GM18517 (cell line): Measurements from ENCODE around the gene MYPN.
"Not testable (repeated sequence)": the region's sequence is repeated elsewhere in the genome, so short reads cannot be mapped to it uniquely, and the experiment has no call there.

ENCODE experiments used
- ATAC-seq: cut with Tn5 transposase; IDR thresholded peaks from one replicate; pipeline ENCODE4 v1.9.1; 2021; ENCODE audit warnings: mild to moderate bottlenecking, moderate library complexity; ENCODE audit not compliant: unreplicated experiment

The MYPN gene

GRCh38 chr10:68165643-68166042 is 56.4 kb downstream of the MYPN start:
- no peak for ATAC-seq

DNA sequence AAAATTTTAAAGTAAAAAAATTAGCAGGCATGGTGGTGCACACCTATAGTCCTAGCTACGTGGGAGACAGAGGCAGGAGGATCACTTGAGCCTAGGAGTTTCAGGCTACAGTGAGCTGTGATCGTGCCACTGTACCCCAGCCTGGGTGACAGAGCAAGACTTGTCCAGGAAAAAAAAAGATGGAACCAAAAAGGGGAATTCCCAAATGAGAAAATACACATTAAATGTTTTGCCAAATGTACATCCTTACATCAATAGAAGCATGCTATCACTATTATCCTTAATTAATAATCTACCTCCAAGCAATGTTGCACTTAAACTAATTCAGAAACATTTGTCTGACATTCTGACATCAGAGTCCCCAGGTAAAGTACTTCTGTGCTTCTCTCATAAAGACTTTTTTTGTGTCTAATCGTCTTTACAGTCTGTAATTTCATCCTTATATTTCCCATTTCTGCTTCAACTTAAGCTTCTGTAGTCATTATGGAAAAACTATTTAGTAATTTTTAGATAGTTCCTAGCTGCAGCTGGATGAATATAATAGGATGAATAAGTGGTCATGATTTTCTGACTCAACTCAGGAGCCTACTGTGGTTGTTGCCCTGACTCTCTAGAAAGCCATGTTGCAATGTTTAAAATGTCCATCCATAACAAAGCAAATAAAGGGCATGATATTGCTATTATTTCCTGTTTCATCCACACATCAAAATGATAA is 57.7 kb downstream of the MYPN start:
- no peak for ATAC-seq

GRCh38 chr10:68167586-68168189 is 58.4 kb downstream of the MYPN start:
- ATAC-seq, result no peak

DNA sequence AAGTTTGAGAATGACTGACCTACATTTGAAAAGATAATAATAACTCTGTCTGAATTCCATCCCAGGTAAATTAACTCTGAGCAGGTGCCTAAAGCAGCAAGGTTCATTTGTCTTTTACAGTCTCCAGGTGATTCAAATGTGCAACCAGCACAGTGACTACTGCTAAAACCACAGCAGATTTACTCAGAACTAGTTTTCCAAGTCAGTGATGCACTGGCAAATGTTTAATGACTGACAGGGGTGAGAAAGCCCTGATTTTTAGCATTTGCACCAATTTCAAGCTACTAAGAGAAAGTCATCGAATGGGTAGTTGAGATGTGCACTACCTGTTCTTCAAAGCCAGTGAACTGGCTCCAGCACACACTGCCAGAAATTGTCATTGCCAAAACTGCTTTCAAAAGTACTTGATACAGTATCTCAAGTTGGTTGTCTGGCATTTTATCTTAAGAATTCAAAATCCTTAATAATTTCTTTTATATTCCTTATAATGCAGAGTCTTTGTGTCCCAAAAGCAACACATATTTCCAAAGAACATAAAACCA is 62.3 kb downstream of the MYPN start:
- ATAC-seq, result no peak

GRCh38 chr10:68172324-68172723 is 63.0 kb downstream of the MYPN start:
- ATAC-seq, result no peak

DNA sequence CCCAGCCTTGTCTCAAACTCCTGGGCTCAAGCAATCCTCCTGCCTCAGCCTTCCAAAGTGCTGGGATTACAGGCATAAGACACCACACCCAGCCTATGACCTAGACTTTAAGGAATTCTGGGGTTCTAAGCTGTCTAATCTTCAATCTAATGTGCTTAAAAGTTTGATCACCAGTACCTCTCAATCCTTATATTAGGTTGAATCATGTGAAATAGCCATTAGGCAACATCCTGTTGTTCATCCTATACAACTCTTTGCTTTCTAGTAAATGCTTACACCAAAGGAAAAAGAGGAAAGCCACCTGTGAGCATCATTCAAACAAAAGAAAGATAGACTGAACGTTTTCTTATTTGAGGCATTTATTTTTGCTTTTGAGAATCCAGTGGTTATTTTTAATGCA is 66.7 kb downstream of the MYPN start:
- no peak for ATAC-seq

DNA sequence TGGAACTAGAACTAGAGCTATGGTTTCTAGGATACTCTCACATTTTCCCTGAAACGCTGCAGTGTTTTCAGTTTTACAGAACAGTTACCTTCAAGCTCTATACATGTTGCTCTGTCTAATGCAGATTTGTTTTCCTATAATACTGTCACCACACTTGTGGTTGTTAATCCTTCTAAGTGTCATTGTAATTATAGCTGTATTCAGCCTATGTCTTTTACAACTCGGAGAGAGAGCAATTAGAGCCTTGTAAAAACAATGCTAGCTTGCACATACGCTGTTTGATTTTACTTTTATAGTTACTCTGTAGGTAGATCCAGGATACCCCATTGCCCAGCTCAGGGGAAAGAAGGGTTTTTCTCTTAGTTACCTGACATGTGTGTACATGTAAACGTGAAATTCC is 67.5 kb downstream of the MYPN start:
- ATAC-seq, result no peak

- ATAC-seq, result no peak
Observed at GRCh38 chr10:68178592-68178991, 69.3 kb downstream of the MYPN start.

DNA sequence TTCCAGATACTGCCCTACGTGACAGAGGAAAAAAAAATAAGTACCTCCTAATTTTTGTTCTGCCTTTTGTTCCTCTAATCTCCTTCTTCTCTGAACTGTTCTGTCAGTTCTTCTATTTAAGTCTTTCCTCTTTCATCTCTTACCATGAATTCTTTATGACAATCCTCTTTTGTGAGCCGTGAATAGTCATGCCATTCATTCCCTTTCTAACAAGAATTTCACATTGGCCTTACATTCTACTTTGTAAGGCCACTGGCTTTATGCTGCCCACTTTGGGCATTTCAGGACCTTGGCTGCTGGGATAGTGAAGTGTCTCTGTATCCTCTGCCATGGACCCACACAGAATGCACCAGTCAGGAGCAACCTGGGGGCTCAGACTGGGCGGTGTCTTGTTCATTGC is 69.7 kb downstream of the MYPN start:
- no peak for ATAC-seq

DNA sequence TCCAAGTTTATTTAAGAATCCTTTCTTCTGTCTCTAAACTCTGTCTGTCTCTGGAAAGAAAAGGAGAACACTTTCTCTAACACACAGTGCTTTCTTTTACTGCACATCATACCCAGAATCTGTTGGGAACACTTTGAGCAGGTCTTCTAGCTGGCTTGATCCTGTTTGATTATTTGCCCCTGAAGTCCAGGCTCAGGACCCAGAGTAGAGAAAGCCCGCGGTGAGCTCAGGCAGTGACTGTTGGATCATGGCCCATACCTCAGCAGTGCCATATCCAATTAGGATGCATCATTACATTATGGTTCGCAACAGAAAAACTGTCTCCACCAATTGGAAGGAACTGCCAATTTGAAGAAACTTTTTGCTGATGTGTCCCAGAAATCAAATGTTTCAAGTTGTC is 71.2 kb downstream of the MYPN start:
- no peak for ATAC-seq

- no peak for ATAC-seq
Observed at GRCh38 chr10:68184546-68184945, 75.3 kb downstream of the MYPN start.

DNA sequence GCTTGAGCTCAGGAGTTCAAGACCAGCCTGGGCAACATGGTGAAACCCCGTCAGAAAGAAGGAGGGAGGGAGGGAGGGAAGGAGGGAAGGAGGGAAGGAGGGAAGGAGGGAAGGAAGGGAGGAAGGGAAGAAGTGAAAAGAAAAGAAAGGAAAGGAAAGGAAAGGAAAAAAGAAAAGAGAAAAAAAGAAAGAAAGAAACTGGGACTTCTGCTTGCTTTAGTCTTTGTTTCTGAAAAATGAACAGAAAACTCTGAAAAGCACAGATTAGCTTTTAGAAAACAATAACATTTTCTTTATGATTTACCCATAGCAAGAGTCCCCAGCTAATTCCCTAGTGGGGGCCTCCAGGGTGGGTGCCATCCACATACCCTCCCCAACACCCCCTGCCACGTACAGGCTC is 75.8 kb downstream of the MYPN start:
- no peak for ATAC-seq

DNA sequence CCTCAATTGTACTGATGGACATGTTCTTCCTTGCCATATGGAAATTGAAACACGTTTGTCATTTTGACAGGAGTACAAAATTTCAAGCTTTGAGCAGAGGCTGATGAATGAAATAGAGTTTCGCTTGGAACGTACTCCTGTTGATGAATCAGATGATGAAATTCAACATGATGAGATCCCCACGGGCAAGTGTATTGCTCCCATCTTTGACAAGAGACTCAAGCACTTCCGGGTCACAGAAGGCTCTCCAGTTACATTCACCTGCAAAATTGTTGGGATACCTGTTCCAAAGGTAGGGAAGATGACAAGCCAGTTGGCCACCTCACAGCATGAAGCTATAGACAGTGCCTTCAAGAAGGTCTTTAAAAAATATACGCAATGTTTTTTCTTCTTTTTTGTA is 79.5 kb downstream of the MYPN start:
- no peak for ATAC-seq

- no peak for ATAC-seq
Observed at GRCh38 chr10:68192113-68192512, 82.8 kb downstream of the MYPN start.

GRCh38 chr10:68194290-68194689 is 85.0 kb downstream of the MYPN start:
- no peak for ATAC-seq

DNA sequence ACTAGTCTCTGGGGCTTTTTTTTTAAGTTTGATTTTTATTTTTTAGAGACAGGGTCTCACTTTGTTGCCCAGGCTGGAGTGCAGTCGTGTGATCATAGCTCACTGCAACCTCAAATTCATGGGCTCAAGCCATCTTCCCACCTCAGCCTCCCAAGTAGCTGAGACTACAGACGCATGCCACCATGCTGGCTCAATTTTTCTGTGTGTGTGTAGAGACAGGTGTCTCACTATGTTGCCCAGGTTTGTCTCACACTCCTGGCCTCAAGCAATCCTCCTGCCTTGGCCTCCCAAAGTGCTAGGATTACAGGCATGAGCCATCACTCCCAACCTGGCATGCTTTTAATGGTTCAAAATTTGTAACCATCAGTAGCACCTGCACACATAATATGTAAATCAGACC is 86.5 kb downstream of the MYPN start:
- ATAC-seq, result not testable (repeated sequence)

DNA sequence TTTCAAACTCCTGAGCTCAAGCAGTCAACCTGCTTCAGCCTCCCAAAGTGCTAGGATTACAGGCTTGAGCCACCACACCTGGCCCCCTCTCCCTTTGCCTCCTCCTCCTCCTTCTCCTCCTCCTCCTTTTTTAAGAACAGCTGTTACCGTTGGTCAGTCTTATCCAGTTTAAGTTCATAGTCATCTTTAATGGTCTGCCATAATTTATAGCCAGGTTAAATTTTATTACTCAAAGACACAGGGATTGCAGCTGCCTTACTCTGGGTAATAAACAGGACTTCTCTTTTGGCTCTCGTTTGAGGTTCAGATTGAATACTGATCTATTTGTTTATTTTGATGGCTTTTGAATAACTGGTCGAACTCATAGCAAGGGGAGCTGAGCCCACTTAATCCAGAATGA is 87.4 kb downstream of the MYPN start:
- no peak for ATAC-seq

GRCh38 chr10:68202960-68203353 is 93.7 kb downstream of the MYPN start:
- no peak for ATAC-seq

DNA sequence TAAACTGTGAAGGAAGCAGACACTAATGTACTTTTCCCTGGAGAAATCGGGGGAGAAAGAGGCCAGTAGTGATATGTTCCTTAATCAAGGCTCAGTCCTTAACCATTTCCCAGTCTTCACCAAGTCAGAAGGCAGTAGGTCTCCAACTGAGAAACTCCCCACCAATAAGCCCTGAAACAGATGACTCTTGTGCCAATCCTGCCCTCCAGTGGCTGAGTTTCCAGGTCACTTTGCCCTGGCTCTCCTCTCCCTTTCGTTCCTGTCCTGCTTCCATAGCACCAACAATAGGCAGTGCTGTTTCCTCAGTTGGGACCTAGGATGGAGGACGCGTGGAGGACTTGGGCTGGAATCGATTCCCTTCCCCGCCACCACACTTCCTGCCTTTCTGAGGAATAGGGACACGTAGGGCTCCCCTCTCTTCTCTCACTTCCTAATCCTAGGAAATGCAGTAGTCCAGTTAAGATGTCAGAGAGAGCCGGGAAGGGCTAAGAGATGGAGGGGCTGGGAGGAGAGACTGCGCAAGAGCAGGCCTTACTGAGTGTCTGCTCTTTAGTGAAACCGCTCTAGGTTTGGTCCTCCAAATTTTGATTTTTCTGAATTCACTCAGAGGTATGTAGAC is 99.2 kb downstream of the MYPN start:
- ATAC-seq, result no peak

- no peak for ATAC-seq
Observed at GRCh38 chr10:68211669-68212068, 102.4 kb downstream of the MYPN start.

DNA sequence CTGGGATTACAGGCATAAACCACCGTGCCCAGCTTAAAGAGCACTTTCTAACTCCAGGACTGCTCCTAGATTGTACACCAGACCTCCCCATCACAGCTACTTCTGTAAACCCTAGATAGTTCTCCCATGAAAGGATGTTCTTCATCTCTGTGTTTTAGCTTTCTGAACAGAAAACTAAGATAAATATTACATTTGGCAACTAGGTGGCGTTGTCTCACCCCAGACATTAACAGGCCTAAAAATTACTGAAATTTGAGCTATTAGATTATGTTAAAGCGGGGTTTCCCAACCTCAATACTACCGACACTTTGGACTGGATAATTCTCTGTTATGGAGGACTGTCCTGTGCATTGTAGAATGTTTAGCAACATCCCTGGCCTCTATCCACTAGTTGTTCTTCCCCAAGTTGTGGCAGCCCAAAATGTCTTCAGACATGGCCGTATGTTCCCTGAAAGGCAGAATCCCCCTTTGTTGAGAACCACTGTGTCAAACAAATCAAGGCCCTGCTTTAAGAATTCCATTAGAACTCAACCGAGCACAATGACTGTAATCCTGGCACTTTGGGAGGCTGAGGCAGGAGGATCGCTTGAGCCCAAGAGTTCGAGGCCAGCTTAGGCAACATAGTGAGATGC is 103.5 kb downstream of the MYPN start:
- ATAC-seq, result no peak

DNA sequence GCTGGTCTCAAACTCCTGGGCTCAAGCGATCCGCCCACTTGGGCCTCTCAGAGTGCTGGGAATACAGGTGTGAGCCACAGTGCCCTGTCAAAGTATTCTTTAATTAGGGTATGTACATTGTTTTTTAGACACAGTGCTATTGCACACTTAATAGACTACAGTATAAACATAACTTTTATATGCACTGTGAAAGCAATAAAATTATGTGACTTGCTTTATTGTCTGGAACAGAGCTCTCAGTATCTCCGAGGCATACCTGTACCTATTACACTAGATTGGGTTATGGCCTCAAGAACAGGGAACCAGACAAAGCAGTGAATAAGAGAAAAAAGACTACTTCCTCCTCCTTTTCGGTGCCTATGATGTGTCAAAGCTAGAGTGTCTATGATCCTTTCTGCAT is 109.5 kb downstream of the MYPN start:
- ATAC-seq, result no peak
